Right lobe of liver (tissue), 4 donors: ENCODE measurements around the gene SNX6.

ENCODE experiments used
- POLR2A ChIP-seq: fragments of 450-650 bp; IDR thresholded peaks from one replicate; pipeline ENCODE4 v1.6.1; 2017; ENCODE audit warnings: antibody characterized with exemption, mild to moderate bottlenecking
- TF ChIP-seq, protein P1 (sequence below), 4 donors: fragments of 200-600 bp in 3 of 4; fragments of 450-650 bp in 1 of 4; IDR thresholded peaks; one replicate each; pipeline versions ENCODE4 v1.5.1 to v1.8.0; 2016 to 2022; ENCODE audit warnings: antibody characterized with exemption in 4 of 4, mild to moderate bottlenecking in 2 of 4
- donor health status: DM: no; HTN: no; CAD: no.
- donor health status: DM: no; HTN: no; CAD: no.
- donor health status: DM: no; HTN: yes; CAD: no.

DNA sequence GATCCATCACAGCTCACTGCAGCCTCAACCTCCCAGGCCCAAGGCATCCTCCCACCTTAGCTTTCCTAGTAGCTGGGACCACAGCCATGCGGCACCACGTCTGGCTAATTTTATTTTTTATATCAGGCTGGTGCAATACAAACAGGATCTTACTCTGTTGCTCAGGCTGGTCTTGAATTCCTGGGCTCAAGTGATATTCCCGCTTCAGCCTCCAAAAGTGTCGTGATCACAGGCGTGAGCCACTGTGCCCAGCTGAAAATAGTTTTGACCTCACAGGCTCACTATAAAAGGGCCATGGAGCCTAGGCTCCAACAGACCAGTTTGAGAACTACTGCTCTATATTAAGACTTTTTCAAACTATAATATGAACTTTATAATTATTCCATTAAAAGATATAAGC, 37.3 kb downstream of the SNX6 start:
- TF ChIP-seq, protein P1, sequence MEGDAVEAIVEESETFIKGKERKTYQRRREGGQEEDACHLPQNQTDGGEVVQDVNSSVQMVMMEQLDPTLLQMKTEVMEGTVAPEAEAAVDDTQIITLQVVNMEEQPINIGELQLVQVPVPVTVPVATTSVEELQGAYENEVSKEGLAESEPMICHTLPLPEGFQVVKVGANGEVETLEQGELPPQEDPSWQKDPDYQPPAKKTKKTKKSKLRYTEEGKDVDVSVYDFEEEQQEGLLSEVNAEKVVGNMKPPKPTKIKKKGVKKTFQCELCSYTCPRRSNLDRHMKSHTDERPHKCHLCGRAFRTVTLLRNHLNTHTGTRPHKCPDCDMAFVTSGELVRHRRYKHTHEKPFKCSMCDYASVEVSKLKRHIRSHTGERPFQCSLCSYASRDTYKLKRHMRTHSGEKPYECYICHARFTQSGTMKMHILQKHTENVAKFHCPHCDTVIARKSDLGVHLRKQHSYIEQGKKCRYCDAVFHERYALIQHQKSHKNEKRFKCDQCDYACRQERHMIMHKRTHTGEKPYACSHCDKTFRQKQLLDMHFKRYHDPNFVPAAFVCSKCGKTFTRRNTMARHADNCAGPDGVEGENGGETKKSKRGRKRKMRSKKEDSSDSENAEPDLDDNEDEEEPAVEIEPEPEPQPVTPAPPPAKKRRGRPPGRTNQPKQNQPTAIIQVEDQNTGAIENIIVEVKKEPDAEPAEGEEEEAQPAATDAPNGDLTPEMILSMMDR (IDR thresholded peaks at IDR 0.05): no peak
- no peak for TF ChIP-seq POLR2A
